Measurements from ENCODE around the gene LDLRAD3.

- TF ChIP-seq POLR2A (IDR thresholded peaks at IDR 0.05), result no peak
- TF ChIP-seq, protein P1, sequence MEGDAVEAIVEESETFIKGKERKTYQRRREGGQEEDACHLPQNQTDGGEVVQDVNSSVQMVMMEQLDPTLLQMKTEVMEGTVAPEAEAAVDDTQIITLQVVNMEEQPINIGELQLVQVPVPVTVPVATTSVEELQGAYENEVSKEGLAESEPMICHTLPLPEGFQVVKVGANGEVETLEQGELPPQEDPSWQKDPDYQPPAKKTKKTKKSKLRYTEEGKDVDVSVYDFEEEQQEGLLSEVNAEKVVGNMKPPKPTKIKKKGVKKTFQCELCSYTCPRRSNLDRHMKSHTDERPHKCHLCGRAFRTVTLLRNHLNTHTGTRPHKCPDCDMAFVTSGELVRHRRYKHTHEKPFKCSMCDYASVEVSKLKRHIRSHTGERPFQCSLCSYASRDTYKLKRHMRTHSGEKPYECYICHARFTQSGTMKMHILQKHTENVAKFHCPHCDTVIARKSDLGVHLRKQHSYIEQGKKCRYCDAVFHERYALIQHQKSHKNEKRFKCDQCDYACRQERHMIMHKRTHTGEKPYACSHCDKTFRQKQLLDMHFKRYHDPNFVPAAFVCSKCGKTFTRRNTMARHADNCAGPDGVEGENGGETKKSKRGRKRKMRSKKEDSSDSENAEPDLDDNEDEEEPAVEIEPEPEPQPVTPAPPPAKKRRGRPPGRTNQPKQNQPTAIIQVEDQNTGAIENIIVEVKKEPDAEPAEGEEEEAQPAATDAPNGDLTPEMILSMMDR (IDR thresholded peaks at IDR 0.05), result no peak
Measured at GRCh38 chr11:36249246-36249645, 305.4 kb downstream of the LDLRAD3 start.
